ENCODE results near the gene FGR.

FGR gene

DNA sequence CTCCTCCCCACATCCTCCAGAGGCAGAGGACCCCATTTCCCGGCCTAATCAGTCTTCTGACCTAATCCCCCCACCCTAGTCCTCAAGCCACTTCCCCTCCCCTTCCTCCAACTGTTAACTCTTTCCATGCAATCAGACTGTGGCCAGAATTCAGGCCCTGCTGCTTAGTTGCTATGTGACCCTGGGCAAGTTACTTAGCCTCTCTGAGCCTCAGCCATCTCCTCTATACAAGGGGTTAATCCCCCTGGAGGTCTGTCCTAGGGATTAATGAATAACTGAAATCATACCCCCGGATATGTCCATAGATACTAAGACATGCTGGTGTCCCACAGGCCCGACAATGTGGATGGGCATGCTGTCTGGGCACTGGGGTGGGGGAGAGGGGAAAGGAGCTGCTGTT is 49.3 kb downstream of the FGR start:
- DNase-seq: no peak

DNA sequence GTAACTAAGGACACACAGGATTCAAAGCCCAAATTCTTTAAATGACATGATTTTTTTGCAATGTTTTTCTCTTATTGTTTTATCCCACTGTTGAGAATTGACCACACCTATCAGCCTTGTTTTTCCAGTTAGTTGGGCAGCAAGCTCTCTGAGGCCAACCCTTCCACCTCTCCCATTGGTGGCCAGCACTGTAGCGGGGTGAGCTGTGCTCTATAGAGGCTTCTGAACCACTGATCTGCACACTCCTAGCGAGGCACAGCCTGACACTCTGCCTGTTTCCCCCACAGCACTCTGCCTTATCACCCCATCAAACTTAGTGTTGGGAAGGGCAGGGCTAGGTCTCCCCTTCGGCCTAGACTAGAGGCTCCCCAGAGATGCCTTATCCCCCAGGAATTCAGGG is 50.5 kb downstream of the FGR start:
- DNase-seq: no peak

DNA sequence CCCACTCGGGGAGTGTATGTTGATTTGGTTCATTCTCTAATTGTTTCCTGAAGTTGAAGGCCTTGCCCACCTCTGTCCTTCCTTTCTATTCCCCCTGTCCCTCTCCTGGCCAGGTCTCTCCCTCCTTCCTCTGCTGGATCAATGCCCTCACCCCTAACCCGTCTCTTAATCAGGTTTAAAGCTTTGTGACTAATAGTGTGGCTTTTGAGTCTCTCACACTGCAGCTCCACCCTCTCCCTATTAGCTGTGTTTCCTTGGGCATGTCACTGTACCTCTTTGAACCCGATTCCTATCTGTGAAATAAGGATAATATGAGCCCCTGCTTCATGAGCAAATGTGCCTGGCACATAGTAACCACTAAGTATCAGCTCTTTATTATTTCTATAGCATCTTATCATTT is 51.5 kb downstream of the FGR start:
- DNase-seq: no peak

DNA sequence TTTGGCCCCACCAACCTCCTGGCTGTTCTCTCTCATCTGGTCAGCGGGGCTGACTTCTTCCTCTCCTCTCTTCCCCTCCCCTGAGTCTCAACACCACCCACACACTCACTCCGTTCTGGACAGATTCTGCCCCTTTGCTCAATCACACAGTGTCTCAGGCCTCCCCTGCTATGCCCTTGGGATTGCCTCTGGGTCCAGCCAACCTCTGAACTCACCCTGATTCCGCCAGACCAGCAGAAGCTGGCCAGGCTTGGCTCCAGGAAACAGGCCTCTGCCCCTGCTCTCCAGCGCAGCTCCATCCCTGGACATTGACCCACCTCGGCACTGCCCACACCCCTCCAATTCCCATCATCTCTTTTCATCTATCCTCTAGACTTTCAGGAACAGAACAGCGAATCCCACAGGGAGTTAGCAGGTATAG is 53.2 kb downstream of the FGR start:
- no peak for DNase-seq

DNA sequence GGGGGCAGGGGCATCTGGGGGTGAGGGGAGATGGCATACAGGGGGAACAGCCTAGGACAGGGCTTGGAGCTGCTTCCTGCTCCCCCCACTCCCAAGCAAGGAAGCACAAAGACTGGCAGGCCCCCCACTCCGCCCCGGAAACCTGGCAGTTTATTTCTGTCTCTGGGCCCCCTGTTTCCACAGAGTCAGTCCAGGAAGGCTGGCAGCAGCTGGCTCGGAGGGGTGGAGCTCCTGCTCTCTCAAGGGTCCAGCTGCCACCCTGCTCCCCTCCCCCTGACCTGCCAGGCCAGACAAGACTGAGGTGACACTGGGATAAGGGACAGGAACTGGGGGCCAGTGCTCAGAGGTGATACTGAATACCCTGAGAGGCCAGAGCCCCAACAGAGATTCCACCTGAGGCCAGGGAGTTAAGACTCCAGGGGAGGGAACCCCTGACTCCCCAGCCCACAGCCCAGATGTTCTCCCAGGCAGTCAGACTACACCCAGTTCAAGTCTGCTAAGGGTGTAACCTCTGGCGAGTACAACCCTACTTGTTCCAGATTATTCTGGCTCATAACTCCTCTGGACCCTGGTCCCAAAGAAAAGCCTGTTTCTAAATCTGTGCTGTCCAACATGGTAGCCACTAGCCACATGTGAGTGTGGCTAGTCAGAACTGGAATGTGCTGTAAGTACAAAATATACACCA is 57.3 kb downstream of the FGR start:
- no peak for DNase-seq

DNA sequence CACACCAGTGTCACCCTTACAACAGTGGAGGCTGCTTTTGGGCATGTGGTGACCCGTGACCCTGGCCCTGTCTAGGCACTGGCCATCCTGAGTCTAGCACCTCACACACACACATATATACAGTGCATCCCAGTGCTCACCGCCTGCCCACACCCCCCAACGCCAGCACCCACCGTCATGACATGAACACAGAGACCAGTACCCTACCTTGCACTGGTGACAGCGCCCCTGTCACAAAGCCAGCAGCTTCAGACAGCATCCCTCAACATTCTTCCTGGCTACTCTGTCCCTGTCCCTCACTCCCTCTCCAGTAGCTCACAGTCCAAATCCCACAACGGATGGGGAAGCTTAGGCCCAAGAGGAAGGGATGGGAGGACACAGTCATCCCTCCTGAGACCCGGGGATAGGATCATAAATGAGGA is 58.2 kb downstream of the FGR start:
- no peak for DNase-seq

DNA sequence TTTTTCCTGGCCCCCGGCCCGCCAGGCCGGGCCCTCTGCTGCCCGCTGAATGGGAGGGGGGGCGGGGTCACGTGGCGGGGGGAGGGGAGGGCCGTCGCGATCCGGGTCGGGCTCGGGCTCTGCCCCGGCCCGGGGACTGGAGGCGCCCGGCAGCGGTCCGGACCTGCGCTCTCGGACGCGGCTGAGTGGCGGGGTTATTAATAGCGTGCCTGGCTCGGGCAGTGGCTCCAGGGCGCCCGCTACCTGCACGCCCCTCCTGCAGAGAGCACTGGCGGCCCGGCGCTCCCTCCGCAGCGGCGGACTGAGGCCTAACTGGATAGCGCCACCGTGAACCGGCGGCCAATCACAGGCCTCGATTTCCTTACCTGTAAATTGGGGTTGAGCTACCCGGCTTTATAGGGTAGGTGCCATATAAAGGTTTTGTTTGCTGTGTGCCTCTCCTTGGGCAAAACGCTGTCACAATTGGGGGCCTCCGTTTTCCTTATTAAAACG is 59.1 kb downstream of the FGR start:
- DNase-seq: peak; percentile 58

DNA sequence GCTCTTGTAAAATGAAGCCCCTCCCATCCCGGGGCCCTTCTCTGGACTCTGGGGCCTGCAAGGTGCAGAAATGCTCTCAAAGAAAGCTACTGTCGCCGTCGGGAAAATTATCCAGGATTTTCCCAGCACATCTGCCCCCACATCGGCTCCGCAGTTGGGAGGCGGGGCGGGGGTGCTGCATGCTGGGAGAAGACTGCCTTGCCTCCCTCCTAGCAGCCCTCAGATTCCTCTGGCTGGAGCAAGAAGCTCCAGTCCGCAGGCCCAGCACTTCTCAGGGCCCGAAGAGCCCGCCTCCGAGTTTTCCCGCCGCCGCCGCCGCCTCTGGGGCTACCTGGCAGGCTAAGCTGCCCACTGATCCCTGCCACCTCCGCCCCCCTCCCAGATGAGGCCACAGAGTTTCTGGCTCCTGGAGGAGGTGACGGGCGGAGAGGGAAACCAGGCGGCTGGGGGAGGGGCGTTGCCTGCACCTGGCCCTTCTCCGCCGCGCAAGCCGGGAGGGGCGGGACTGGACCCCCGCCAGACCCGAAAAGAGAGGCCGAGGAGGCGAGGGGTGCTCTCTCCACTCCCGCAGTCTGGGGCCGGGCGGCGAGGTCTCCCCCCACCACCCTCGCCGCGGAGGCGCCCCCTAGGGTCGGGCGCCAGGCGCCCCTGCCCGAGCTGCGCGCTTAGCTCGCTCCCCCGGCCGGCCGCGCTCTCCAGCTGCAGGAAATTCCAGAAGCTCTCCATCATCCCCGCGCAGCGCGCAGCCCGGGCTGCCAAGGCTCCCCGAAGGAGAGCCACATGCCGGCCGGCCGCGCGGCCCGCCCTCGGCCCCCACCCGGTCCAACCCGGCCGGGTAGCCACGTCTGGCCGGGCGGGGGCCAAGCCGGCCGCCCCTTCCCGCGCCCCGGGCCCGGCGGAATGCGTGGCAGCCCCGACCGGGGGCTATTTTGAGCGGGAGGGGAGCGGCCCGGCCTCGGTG is 59.8 kb downstream of the FGR start:
- peak; percentile 95 for DNase-seq

DNA sequence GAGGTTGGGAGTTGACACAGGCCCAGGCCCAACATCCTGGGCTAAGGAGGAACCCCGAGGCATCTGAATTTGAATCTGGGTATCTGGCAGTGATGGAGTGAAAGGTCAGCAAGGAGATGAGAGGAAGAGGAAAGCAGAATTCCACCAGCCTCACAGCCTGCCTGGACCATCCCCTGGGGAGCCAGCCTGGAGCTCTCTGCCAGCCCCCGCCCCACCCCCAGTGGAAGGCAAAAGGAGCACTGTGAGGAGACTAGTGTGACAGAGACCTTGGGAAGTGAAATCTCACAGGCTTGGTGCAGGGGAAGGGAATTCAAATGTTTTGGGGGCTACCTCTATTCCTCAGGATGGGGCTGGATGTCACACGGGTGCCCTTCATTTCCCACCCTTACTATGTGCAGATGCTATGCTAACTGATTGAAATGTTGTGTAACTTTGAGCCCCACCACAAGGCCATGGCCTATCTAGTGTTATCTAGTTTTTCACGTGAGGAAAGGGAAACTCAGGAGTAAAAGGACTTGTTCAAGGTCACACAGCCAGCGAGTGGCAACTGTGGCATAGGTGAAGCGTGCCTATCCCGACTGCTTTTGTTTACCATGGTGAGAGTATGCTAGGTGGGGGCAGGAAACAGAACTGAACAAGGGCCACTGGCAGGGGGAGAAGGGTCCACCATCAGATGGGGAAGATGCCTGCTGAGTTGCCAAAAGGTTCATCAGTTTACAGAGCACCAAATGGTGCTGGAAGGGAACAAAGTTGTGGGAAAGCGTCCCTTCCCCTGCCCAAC is 60.8 kb downstream of the FGR start:
- DNase-seq: no peak

DNA sequence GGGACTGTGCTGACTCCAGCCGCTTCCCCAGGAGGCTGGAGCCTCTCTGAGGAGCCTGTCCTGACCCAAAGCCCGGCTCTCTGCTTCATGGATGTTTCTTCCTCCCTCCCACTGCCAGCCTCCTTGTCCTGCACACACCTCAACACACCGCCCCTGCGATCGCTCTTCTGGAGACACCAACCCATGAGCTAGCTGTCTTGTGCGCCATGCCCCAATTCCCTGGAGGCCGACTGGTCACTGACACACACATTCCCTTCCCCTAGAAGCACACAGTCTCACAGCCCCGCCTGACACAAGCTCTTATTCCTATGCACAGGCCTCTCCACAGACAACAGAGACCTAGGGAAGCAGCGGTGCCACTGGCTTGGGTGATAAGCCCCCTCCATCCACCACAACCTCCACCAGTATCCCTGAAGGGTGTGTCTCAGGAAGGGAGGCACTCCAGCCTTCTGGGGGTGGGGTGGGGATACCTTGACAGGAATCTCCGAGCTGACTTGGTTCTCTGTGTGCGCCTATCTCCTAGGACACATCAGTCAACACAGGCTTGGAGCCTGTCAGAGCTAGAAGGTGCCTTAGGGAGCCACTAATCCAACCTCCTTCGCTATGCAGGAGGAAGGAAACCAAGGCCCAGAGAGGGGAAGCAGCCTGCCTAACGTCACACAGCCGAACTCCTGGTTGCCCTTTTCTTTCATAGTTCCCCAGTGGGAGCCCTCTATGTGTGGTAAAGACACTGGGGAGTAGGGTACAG is 62.1 kb downstream of the FGR start:
- DNase-seq: no peak

DNA sequence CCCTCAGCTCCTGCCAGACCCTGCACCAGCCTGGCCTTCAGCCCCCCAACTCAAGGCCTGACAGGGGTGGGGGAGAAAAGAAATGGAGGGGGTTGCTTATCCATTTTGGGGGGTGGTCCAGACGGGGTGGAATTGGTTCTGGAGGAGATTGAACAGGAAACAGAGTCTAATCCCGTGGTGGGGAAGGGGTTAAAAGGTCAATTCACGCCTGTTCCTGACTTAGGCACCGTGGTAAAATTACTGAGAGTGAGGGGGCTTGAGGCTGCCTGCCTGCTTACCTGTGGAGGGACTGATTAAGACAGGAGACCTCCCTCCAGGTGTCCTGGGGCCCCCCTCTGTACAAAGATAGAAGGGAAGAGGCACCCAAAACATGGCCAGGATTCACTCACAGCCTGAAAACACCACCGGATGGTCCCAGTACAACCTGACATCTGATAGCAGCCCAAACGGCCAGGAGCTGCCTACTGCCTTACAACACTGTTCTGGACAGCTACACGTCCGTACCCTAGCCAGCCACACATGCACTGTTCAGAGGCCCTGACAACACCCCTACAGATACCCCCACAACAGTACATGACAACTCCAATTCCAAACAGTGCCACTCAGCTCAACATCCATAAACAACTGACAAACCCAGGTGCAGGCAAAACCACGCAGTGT is 62.8 kb downstream of the FGR start:
- DNase-seq: no peak

DNA sequence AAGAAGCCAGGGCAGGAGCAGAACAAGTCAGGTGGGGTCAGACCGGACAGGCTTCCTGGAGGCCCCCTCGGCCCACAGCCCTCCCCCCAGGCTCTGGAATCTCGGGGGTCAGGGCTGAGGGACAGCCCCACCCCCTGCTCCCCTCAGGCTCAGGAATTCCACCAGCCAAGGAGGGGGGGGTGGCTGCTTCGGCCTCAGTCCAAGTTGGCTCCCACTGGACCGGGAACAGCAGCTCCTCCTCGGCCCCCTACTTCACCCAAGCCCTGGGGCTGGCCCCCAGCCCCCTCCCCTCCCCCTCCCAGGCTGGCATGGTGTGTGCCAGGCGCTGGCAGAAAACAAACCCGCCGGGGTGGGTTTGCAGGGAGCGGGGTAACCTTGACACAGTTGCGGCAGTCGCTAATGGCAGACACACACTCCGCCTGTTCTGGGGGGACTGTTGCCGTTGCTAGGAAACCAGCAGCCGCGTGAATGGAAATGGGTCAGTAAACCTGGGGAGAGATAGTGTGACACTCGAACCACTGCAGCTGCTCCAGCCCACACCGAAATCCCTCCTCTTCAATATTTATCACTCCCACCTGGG is 63.5 kb downstream of the FGR start:
- DNase-seq: peak; percentile 67

DNA sequence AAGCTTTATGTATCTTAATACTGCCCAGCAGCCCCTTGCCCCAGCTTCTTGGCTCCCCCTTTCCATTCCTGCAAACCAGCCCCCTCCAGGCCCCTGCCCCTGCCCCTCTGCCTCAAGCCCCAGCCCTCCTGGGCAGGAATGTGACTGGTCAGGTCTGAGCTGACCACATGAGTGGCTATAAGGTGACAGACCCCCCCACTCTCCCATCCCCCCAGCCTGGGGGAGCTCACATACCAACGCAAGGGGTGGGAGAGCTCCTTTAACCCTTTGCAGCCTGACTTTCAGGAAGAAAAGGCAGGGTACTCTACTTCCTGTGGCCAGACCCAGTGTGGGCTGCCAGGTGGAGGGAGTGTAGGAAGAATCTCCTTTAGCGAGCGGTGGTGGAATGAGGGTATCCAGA is 64.2 kb downstream of the FGR start:
- DNase-seq: no peak

DNA sequence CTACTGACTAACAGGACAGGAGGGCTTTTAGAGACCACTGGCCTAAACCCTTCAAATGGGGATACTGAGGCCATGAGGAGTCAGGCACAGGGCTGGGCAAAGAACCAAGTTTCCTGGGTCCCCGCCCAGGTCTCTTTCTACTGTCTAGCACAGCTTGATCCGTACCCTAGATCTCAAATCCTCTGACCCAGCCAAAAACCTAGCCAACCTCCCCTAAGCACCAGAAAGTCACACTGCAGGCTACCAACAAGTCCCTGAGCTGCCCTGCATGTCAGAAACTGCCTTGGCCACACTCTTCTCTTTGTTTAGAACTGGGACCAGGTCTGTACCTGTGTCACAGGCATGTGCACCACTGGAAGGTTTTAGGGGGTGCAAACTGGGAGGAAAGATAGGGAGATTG is 64.6 kb downstream of the FGR start:
- no peak for DNase-seq

DNA sequence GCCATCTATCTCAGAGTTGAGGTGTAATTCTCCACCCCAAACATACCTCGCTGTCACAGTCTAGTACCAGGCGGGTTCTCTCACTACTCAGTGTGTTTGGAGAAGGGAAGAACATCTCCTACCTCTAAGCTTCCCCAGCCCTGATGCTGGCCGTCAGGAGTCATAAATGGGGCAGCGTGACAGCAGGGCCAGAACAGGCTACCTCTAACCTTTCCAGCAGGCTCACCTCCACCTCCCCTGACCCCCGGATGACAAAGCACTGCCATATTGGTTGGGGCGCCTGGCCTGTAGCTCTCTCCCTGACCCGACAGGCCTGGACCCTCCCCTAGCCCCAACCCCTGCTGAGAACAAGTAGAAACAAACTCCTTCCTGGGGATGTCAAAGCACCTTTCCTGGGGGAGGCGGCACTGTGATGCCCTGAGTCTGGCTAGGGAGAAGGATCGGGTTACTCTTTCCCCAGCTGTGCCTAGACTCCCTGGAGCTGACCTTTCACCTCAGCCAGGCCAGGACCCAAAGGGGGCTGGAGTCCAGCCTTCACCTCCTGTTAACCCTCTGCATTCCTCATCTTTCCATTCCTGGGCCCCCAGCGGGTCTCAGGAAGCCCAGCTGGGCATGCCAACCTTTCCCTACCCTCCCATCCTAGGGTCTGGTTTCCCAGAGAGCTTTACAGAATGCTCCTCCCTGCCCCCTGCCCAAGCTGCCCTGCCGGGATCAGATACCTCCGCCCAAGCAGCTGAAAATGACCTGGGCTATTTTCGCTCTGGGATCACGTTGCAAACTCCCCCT is 65.3 kb downstream of the FGR start:
- DNase-seq: no peak

DNA sequence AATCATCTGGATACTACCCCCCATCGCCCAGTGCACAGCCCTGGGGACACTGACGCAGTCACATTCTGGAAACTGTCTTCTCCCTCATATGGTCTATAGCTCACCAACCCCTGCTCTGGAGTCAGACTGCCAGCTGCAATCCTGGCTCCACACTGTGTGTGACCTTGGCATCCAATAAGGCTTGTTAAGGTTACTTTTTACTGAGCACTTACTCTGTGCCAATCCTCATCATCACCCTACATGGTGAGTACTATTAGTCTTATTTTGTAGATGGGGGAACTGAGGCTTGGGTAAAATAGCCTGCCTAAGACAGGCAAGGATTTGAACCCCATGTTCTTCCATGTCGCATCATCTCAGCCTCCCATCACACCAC is 65.9 kb downstream of the FGR start:
- DNase-seq: no peak

DNA sequence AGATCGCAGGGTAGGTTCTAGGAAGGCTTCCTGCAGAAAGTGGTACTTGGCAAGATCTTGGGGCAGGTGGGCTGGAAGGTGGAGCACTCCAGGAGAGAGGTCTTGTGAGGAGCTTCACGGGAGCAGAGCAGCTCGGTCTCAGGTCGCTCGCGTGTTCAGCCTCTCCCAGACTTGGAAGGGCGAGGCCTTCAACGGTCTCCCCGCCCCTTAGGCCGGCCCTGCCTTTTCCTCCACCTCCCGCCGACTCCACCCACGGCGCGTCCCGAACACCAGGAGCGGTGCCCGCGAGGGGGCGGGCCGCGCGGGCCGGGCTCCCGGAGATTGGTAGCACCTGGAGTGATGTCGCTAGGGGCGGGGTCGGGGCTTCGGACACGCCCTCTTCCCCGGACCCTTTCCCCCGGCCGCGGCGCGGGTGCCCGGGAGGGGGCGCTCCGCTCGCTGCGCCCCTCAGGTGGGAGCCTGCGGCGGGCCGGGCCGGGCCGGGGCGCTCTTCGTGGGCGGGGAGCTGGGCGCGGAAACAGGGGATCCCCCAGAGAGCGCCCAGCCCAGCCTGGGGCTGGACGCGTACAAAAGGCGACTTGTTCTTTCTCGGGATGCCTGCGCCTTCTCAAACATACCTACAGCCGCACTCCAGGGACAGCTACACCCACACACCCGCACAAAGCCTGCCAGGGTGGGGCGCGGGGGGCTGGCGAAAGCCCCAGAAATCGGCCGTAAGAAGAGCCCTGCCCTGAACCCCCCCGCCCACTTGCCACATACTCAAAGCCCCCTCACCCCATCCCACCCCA is 66.5 kb downstream of the FGR start:
- DNase-seq: no peak

DNA sequence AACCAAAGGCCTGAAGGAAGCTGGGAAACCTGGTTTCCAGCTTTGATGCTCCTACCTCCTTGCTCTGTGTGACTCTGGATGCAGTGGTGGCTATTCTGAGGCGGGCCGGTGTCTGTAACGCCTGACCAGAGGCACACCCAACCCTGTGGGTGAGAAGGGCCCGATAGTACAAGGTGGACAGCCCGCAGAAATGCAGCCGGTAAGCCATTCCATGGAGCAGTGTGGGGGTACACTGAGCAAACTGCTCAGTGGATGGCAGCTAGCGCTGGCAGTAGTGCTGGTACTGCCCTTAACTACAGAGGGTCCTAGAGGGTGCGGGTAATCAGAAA is 67.0 kb downstream of the FGR start:
- DNase-seq: no peak

DNA sequence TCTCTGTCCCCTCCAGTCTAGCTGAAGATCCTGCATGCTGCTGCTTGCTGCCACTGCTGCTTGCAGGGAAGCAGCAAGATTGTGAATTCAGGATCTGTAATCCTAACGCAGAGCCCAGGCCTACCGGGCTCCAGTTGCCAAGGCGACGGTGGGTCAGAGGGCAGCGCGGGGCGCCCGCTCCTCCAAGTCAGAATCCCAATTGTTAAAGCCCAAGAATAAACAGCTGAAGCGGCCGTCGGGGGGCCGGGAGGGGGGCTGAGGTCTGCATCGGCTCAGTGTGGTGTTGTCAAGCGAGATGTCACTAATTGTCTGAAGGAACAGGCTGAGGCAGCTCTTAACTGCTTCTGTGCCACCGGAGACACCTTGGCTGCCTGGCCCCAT is 67.8 kb downstream of the FGR start:
- no peak for DNase-seq

DNA sequence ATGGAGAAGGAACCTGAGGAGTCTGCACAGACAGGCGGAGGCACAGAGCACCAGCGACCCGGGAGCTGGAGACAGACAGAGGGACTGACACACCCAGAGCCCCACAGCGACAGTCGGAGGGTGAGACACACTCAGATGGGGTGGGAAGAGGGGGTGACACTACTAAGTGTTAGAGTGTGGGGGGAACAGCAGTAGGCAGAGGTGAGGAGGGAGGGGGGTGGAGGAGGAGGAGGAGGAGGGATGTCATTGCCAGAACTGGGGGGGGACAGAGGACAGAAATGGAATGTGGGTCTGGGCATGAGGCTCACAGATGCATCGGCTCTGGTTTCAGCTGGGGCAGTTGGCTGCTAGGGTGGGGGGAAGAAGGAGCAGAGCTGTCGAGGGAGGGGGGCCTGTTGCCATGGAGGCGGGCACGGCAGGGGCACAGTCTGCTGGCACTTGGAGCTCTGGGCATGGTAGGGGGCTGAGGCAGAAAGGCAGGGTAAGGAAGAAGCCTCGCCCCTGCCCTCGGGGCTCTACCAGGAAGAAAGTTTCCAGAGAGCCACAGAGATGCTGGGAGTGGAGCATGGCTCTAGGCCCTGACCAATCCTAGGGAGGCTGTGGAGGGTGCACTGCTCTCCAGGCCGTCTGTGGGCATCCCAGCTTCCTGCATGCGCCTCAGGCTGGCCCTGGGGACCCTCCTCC is 68.4 kb downstream of the FGR start:
- DNase-seq: peak; percentile 19

All from DMS79 (cell line).